WTC11 (cell line): ENCODE measurements around the gene GNGT2. TPM values are rescaled to one million over a fixed set of nuclear protein-coding genes. Genes with fewer than 3 reads are reported as not detected.

ENCODE experiments used
- ATAC-seq: fragments of 200-7000 bp; cut with Tn5 transposase; 2 replicates; pipeline ENCODE4 v1.10.0; 2021; ENCODE audit warnings: mild to moderate bottlenecking, moderate library complexity
- CTCF ChIA-PET: fragments of 300-600 bp; sonication (Branson Sonifier 250); formaldehyde crosslinking; loops from one replicate; lab custom pipeline; 2021; ENCODE audit warnings: antibody characterized with exemption; lab: Charles Lee
- POLR2A ChIA-PET: fragments of 350-600 bp; sonication (Branson Sonifier 250); formaldehyde crosslinking; loops from one replicate; lab custom pipeline; 2021; ENCODE audit warnings: antibody characterized with exemption; lab: Charles Lee
- DNase-seq: peaks from one replicate; pipeline ENCODE4 v3.0.0; 2021; ENCODE audit warnings: low spot score
- H3K27ac Mint-ChIP-seq: 2 replicates; pipeline ENCODE4 v1.8.0; 2021; ENCODE audit warnings: mixed read lengths
- H3K27me3 Mint-ChIP-seq: 2 replicates; pipeline ENCODE4 v1.8.0; 2021; ENCODE audit warnings: low read depth, mild to moderate bottlenecking, moderate library complexity, mixed read lengths
- H3K36me3 Mint-ChIP-seq: 2 replicates; pipeline ENCODE4 v1.8.0; 2021; ENCODE audit warnings: mixed read lengths
- H3K4me1 Mint-ChIP-seq: 2 replicates; pipeline ENCODE4 v1.8.0; 2022; ENCODE audit warnings: mixed read lengths
- H3K4me3 Mint-ChIP-seq: 2 replicates; pipeline ENCODE4 v1.8.0; 2021; ENCODE audit warnings: mild to moderate bottlenecking, moderate library complexity, mixed read lengths
- H3K9me3 Mint-ChIP-seq: 2 replicates; pipeline ENCODE4 v1.8.0; 2021; ENCODE audit warnings: mixed read lengths
- ATF1 ChIP-seq: sonication (generic); formaldehyde crosslinking; IDR thresholded peaks from 2 replicates; pipeline ENCODE4 v1.8.1; 2023; ENCODE audit warnings: mild to moderate bottlenecking, moderate library complexity, missing genetic modification reagents
- E2F5 ChIP-seq: sonication (generic); formaldehyde crosslinking; IDR thresholded peaks from 2 replicates; pipeline ENCODE4 v1.8.1; 2022; ENCODE audit warnings: mild to moderate bottlenecking, moderate library complexity, missing genetic modification reagents
- FOXK1 ChIP-seq: sonication (generic); formaldehyde crosslinking; IDR thresholded peaks from 2 replicates; pipeline ENCODE4 v1.8.0; 2022; ENCODE audit warnings: mild to moderate bottlenecking, moderate library complexity, missing genetic modification reagents
- FOXP1 ChIP-seq: sonication (generic); formaldehyde crosslinking; IDR thresholded peaks from 2 replicates; pipeline ENCODE4 v1.8.0; 2022; ENCODE audit warnings: missing genetic modification reagents, mild to moderate bottlenecking, moderate library complexity, borderline replicate concordance
- GABPB1 ChIP-seq: sonication (generic); formaldehyde crosslinking; IDR thresholded peaks from 2 replicates; pipeline ENCODE4 v1.8.1; 2023; ENCODE audit warnings: mild to moderate bottlenecking, missing genetic modification reagents
- IRF2 ChIP-seq: sonication (generic); formaldehyde crosslinking; IDR thresholded peaks from 2 replicates; pipeline ENCODE4 v1.8.0; 2022; ENCODE audit warnings: low read depth, missing genetic modification reagents, borderline replicate concordance
- MAX ChIP-seq: sonication (generic); formaldehyde crosslinking; IDR thresholded peaks from 2 replicates; pipeline ENCODE4 v1.8.0; 2022; ENCODE audit warnings: mild to moderate bottlenecking, missing genetic modification reagents
- MYBL2 ChIP-seq: sonication (generic); formaldehyde crosslinking; IDR thresholded peaks from 2 replicates; pipeline ENCODE4 v1.8.1; 2023; ENCODE audit warnings: mild to moderate bottlenecking, moderate library complexity, missing genetic modification reagents
- NFATC4 ChIP-seq: fragments of 250-450 bp; sonication (Bioruptor Pico); IDR thresholded peaks from 2 replicates; pipeline ENCODE4 v1.9.0; 2021; ENCODE audit warnings: mild to moderate bottlenecking
- NFE2L1 ChIP-seq: sonication (generic); formaldehyde crosslinking; IDR thresholded peaks from 2 replicates; pipeline ENCODE4 v1.8.1; 2023; ENCODE audit warnings: missing genetic modification reagents
- NR1H2 ChIP-seq: sonication (generic); formaldehyde crosslinking; IDR thresholded peaks from 2 replicates; pipeline ENCODE4 v1.9.0; 2021; ENCODE audit warnings: mild to moderate bottlenecking, moderate library complexity, missing genetic modification reagents
- NR2C2 ChIP-seq: sonication (generic); formaldehyde crosslinking; IDR thresholded peaks from 2 replicates; pipeline ENCODE4 v1.8.0; 2022; ENCODE audit warnings: mild to moderate bottlenecking, missing genetic modification reagents
- TCF7 ChIP-seq: sonication (generic); formaldehyde crosslinking; IDR thresholded peaks from 2 replicates; pipeline ENCODE4 v1.8.0; 2022; ENCODE audit warnings: mild to moderate bottlenecking, low read depth, missing genetic modification reagents, moderate library complexity
- ZBTB21 ChIP-seq: sonication (generic); formaldehyde crosslinking; IDR thresholded peaks from 2 replicates; pipeline ENCODE4 v1.8.1; 2023; ENCODE audit warnings: mild to moderate bottlenecking, missing genetic modification reagents, borderline replicate concordance
- ZMAT4 ChIP-seq: fragments of 250-450 bp; sonication (Bioruptor Pico); IDR thresholded peaks from 2 replicates; pipeline ENCODE4 v1.9.0; 2021; ENCODE audit warnings: mild to moderate bottlenecking
- ZNF138 ChIP-seq: sonication (generic); formaldehyde crosslinking; conservative IDR thresholded peaks from 2 replicates; pipeline ENCODE4 v1.8.1; 2022; ENCODE audit warnings: mild to moderate bottlenecking, moderate library complexity, missing genetic modification reagents
- ZNF232 ChIP-seq: sonication (generic); formaldehyde crosslinking; IDR thresholded peaks from 2 replicates; pipeline ENCODE4 v1.8.0; 2022; ENCODE audit warnings: mild to moderate bottlenecking, missing genetic modification reagents
- ZNF263 ChIP-seq: sonication (generic); formaldehyde crosslinking; IDR thresholded peaks from 2 replicates; pipeline ENCODE4 v1.8.1; 2022; ENCODE audit warnings: low read depth, mild to moderate bottlenecking, moderate library complexity, missing genetic modification reagents
- ZNF423 ChIP-seq: fragments of 250-450 bp; sonication (Bioruptor Pico); IDR thresholded peaks from 2 replicates; pipeline ENCODE4 v2.1.2; 2022; ENCODE audit warnings: mild to moderate bottlenecking, moderate library complexity
- total RNA-seq: library from RNA; stranded (reverse); gene quantifications from 3 replicates; pipeline ENCODE4 v1.2.3, GENCODE V29; 2021
- TF ChIP-seq, protein P1 (sequence below): sonication (generic); formaldehyde crosslinking; IDR thresholded peaks from 2 replicates; pipeline ENCODE4 v1.8.0; 2022; ENCODE audit warnings: mild to moderate bottlenecking, missing genetic modification reagents
- TF ChIP-seq, protein P2 (sequence below): sonication (generic); formaldehyde crosslinking; IDR thresholded peaks from 2 replicates; pipeline ENCODE4 v1.8.1; 2023; ENCODE audit warnings: mild to moderate bottlenecking, missing genetic modification reagents, moderate library complexity

The GNGT2 gene
- total RNA-seq, 1 experiment from 2014 or later = 0.70 TPM

- CTCF ChIA-PET = no interaction called here
- Mint-ChIP-seq H3K4me1 (peaks cover 10% of the 10 kb centered on the region), H3K27ac (no peak overlapping the region), H3K27me3 (no peaks in the 10 kb centered on the region; the same call in 1 of the 2 replicates), H3K4me3 (no peak overlapping the region), H3K9me3 (no peaks in the 10 kb centered on the region), H3K36me3 (no peaks in the 10 kb centered on the region)
- ATAC-seq (no peak), DNase-seq (no peak)
- POLR2A ChIA-PET = no interaction called here
- TF ChIP-seq, protein P1, sequence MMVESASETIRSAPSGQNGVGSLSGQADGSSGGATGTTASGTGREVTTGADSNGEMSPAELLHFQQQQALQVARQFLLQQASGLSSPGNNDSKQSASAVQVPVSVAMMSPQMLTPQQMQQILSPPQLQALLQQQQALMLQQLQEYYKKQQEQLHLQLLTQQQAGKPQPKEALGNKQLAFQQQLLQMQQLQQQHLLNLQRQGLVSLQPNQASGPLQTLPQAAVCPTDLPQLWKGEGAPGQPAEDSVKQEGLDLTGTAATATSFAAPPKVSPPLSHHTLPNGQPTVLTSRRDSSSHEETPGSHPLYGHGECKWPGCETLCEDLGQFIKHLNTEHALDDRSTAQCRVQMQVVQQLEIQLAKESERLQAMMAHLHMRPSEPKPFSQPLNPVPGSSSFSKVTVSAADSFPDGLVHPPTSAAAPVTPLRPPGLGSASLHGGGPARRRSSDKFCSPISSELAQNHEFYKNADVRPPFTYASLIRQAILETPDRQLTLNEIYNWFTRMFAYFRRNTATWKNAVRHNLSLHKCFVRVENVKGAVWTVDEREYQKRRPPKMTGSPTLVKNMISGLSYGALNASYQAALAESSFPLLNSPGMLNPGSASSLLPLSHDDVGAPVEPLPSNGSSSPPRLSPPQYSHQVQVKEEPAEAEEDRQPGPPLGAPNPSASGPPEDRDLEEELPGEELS = no peak
- no peak for TF ChIP-seq NR2C2
- TF ChIP-seq ZNF263 (CRISPR knock-in tag) = no peak
- no peak for TF ChIP-seq MAX (CRISPR knock-in tag)
- no peak for TF ChIP-seq ATF1 (CRISPR knock-in tag)
- no peak for TF ChIP-seq ZNF138
- no peak for TF ChIP-seq TCF7 (CRISPR knock-in tag)
- TF ChIP-seq GABPB1 (CRISPR knock-in tag) = no peak
- no peak for TF ChIP-seq NFATC4
- TF ChIP-seq ZMAT4 (CRISPR knock-in tag) = no peak
- no peak for TF ChIP-seq NR1H2 (CRISPR knock-in tag)
- no peak for TF ChIP-seq IRF2 (CRISPR knock-in tag)
- TF ChIP-seq ZNF232 (CRISPR knock-in tag) = no peak
Measured at GRCh38 chr17:49195751-49196150, 14.6 kb downstream of the GNGT2 start.

DNA sequence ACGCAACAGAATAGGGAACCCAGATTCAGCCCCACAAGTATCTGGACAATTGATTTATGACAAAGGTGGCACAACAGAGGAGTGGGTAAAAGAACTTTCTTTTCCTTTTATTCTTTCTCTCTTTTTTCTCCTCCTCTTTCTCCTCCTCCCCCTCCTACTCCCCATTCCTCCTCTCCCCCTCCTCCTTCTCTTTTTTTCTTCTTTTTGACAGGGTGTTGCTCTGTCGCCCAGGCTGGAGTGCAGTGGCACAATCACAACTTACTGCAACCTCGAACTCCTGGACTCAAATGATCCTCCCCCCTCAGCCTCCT, 16.1 kb downstream of the GNGT2 start:
- ChIA-PET POLR2A (no interaction called here), CTCF (interaction anchor here (1.8 to 3.2 kb wide), 2 partner anchors 14 to 34 kb away, joined by 7 to 26 read pairs; partner anchors contain the start of gene PHOSPHO1)
- H3K27ac Mint-ChIP-seq = no peak overlapping the region
- H3K4me1 Mint-ChIP-seq = peaks cover 10% of the 10 kb centered on the region
- no peaks in the 10 kb centered on the region for H3K36me3 Mint-ChIP-seq
- peak overlapping the region; percentile 96 for H3K4me3 Mint-ChIP-seq
- DNase-seq (no peak), ATAC-seq (no peak)
- no peaks in the 10 kb centered on the region; the same call in 1 of the 2 replicates for H3K27me3 Mint-ChIP-seq
- H3K9me3 Mint-ChIP-seq = no peaks in the 10 kb centered on the region
- TF ChIP-seq NFE2L1 (CRISPR knock-in tag) = no peak
- TF ChIP-seq FOXK1 (CRISPR knock-in tag) = no peak
- no peak for TF ChIP-seq ZNF232 (CRISPR knock-in tag)
- TF ChIP-seq GABPB1 (CRISPR knock-in tag) = no peak
- no peak for TF ChIP-seq MYBL2 (CRISPR knock-in tag)

- Mint-ChIP-seq H3K27me3 (no peaks in the 10 kb centered on the region; the same call in 1 of the 2 replicates), H3K9me3 (no peaks in the 10 kb centered on the region), H3K36me3 (no peaks in the 10 kb centered on the region), H3K4me1 (peaks cover 10% of the 10 kb centered on the region), H3K27ac (peak overlapping the region; percentile 98), H3K4me3 (peak overlapping the region; percentile 96)
- TF ChIP-seq E2F5 (CRISPR knock-in tag) (no peak), MAX (CRISPR knock-in tag) (no peak), GABPB1 (CRISPR knock-in tag) (no peak), ZNF423 (CRISPR knock-in tag) (no peak), ZBTB21 (CRISPR knock-in tag) (no peak), NFATC4 (no peak), FOXP1 (CRISPR knock-in tag) (no peak)
- TF ChIP-seq, protein P2, sequence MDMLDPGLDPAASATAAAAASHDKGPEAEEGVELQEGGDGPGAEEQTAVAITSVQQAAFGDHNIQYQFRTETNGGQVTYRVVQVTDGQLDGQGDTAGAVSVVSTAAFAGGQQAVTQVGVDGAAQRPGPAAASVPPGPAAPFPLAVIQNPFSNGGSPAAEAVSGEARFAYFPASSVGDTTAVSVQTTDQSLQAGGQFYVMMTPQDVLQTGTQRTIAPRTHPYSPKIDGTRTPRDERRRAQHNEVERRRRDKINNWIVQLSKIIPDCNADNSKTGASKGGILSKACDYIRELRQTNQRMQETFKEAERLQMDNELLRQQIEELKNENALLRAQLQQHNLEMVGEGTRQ (CRISPR knock-in tag) = 0 out of 2 replicates have a peak, but pooled peaks have one; percentile 35
- DNase-seq (peak; percentile 49), ATAC-seq (peak; percentile 4)
- POLR2A ChIA-PET = interaction anchor here (0.7 kb wide), 2 partner anchors 100 to 718 kb away, joined by 3 to 4 read pairs; no protein-coding TSS in a partner anchor
- CTCF ChIA-PET = interaction anchor here (1.2 to 3.2 kb wide), 4 partner anchors 13 to 35 kb away, joined by 4 to 26 read pairs (median 6); partner anchors contain the start of gene PHOSPHO1
Measured at GRCh38 chr17:49193513-49194296, 16.7 kb downstream of the GNGT2 start.
